Glomerular visceral epithelial cell (primary cell): ENCODE data around the gene ADAMTSL1.

ENCODE experiments used
- DNase-seq: peaks from one replicate; pipeline ENCODE4 v3.0.0-alpha.2; 2016; ENCODE audit errors: extremely low spot score

ADAMTSL1 gene

GRCh38 chr9:18473652-18474279 lies at the start of gene ADAMTSL1:
TSS of gene ADAMTSL1 (plus strand) at chr9:18474153. CDS start at chr9:18474233, 80 bp downstream.
- peak; percentile 67 for DNase-seq

DNA sequence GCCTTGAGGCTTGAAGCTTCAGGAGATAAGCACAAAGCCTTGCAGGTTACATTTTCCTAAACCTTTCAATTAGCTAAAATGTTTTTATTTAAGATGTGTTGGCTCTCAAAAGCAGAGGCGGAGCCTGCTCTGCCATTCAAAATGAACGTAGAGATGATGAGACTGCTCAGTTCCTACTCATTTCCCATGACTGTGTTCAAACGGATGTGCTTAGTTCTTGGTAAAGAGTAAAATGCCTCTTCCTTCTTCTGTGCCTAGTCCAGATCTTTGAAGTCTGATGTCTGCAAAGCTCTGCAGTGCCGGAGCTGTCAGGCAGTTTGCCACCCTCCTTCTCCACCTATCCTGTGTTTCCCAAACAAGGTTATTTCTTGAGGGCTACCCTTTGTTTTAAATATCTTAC lies 46.3 kb upstream of the ADAMTSL1 start:
- no peak for DNase-seq

DNA sequence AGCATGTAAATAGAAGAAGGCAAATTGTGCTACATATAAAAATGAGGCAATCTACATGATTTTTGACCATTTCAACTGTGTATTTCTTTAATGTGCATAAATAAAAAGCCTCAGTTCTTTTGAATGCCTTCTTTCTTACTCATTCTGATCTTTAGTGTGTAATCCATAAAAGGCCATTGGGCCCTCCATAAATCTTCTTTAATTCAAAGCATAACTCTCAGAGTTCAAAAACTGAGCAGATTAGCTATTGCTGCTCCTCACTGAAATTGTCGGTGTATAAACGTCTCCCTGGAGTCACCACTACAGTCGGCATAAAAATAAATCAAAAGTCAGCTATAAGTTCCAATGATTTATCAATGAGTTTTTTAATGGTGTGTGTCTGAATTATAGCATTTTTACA lies 45.3 kb upstream of the ADAMTSL1 start:
- no peak for DNase-seq

DNA sequence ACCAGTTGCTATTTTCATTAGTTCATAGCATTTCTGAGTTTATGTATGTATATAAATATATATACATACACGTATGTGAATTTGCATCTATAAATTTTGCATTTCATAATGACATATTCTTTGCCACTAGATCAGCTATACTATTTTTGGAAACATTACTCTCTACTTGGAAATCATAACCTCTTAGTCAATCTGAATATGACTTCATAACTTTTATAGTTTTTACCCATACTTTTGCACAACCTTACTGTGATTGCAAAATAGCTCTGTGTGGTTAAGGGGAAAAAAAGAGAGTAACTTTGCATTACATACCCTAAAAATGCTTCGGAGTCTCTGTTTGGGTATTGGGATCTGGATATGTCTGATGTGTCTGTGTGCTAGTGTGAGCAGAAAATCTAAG lies 44.9 kb upstream of the ADAMTSL1 start:
- no peak for DNase-seq

- DNase-seq = no peak
These were observed 40.3 kb upstream of the ADAMTSL1 start for GRCh38 chr9:18433620-18434019.

DNA sequence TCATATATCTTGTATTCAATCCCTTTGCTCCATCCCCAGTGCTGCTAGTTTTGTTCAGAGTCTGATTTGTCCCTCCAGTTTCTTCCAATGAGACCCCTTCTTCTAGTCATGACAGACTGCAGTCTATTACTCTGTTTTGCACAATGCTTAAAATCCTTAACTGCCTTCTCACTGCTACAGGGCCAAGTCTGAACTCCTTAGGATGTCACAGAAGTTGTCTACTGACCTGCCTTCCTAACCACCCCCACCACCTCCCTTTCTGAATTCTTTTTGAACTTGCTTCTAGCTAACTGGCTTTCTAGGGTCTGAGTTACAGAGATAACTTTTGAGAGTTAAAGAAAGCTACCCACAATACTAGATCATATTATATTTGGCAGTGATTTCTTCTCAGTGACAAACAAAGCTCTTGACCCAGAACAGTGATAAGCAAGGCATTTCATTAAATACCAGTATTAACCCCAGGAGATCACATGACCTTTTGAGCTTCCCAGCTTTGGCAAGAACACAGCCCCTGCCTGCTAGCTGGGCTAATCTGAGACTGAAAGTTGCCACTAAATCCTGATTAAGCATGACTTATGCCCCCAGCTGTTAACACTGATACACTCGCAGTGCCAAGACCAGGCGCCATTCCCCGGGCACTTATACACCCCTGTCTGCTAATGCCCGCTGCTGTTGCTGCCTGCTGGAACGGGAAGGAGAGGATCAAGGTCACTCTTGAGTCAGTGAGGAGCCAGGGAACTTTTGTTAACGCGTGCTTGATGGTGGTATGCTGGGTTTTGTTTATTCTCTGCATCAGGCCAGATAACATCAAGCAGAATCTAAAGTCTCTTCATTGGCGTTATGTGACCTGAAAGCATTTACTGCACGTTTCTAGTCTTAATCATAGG lies 36.4 kb upstream of the ADAMTSL1 start:
- DNase-seq = no peak

DNA sequence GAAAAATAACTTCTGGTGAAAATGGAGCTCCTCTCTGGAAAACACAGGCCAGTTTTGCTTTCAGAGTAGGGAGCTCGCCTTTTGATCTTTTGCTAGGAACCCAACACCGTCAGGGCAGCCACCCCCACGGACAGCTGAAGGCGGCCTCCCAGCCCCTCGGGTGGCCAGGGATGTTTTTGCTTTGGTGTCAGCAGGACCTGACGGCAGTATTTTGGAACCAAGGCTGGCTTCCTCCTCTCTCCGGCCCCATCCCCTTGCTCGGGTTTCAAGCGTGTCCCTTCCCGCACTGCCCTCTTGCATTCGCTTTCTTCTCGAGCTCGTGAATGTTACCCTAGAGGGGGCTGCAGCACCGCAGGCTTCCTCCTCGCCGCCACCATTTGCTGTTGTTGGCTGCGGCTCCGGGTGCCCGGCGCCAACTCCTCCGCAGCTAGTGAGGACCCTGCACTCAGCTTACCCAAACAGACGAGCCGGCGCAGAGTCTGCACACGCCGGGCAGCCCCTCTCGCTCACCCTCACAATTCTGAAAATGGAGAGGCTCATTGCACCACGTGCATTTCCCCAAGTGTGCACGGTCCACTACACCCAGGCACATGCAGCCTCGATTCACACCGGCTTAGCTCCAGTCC lies 35.5 kb upstream of the ADAMTSL1 start:
- no peak for DNase-seq

DNA sequence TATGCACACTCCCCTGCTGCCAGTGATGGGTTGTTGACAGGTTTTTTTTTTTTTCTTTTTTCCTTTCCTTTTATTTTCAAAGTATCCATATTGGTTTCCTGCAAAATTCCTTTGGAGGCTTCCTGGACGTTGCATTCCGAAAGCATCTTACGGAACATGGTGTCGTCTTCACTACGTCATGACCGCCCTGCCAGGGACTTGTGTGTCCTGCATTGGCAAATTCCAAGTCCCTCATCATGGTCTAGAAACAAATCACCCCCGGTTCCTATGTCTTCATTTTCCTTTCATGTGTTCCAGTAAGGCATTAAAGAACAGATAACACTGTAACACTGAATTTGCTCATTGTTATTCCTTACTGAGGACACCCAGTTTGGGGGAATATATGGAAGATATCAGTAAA lies 35.0 kb upstream of the ADAMTSL1 start:
- DNase-seq = no peak

- DNase-seq = no peak
These were observed 32.7 kb upstream of the ADAMTSL1 start for GRCh38 chr9:18441261-18441660.

- DNase-seq = peak; percentile 78
These were observed 31.1 kb upstream of the ADAMTSL1 start for GRCh38 chr9:18442629-18443491.

DNA sequence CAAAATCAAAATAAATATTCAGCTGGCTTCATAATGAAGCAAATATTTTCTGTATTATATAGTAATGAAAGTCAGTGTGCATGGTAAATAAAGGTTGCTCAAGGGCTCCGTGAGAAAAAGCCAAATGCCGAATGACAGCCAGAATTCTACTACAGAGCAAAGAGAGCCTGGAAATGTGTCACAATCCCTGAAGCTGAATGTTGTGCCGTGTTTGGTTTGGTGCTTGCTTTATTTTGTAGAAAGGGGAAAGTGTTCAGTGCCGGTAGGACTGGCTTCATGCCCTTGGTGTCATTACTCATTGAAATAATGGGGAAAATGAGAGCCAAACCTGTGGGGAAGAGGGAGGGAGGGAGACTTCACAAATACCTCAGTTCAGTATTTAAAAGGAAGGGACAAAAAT lies 26.8 kb upstream of the ADAMTSL1 start:
- no peak for DNase-seq

DNA sequence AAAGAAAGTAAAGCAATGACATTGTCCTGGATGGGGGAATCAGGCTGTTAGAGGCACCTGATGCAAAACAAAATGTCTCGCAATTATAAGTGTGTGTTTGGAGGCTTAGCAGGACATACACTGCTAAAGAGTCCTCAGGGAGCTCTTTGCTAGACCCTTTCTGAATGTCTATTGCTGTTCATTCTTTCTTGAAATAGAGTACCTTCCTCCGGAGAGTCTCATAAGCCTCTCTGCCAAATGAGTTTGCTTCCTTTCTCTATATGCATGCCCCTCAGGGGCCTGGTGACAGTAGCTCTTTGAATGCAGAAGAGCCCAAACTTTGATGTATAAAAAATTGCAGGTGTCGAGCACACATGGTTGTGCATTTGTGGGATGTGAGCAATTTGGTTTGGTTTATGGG lies 26.4 kb upstream of the ADAMTSL1 start:
- no peak for DNase-seq

- no peak for DNase-seq
These were observed 25.9 kb upstream of the ADAMTSL1 start for GRCh38 chr9:18448101-18448500.

DNA sequence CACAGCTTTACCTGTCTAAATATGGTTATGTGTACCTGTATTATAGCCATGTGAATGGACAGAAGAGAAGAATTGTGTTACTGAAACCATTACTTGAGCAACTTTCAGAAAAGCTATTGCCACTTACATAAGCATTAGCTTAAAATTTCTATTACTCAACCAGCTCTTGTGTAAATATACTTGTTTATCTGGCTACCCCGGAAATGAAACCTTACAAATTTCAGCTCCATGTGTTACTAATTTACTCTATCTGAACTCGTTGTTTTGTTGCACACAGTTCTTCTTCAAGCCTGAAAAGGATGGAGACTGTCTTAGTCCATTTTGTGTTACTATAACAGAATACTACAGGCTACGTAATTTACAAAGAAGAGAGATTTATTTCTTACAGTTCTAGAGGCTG lies 22.5 kb upstream of the ADAMTSL1 start:
- DNase-seq = no peak

DNA sequence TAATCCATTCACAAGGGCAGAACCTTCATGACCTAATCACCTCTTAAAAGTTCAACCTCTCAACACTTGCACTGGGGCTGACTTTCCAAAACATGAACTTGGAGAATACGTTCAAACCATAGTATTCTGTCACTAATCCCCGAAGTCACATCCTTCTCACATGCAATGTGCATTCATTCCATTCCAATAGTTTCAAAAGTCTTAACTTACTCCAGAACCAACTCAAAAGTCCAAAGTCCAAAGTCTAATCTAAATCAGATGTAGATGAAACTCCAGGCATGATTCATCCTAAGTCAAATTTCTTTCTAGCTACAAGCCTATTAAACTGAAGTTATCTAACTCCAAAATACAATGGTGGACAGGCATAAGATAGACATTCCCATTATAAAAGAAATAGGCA lies 21.7 kb upstream of the ADAMTSL1 start:
- DNase-seq = no peak

- DNase-seq = no peak
These were observed 17.2 kb upstream of the ADAMTSL1 start for GRCh38 chr9:18456624-18457237.

DNA sequence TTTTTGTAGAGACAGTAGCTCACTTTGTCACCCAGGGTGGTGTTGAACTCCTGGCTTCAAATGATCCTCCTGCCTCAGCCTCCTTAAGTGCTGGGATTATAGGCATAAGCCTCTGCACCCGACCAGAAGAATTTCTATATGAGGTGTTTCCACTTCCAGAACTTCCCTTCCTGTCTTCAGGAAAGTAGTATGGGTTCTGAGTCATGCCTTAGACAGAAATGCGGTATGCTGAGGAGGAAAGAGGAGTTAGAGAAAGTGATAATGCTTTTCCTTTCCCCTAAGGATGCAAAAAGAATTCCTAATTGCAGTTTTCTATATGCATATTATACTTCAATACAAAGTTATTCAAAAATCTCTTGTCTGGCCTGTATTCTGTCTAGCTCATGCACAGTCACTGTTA lies 16.4 kb upstream of the ADAMTSL1 start:
- DNase-seq = no peak

- peak; percentile 55 for DNase-seq
These were observed 13.9 kb upstream of the ADAMTSL1 start for GRCh38 chr9:18459962-18460584.

- no peak for DNase-seq
These were observed 12.5 kb upstream of the ADAMTSL1 start for GRCh38 chr9:18461496-18461895.

- DNase-seq = peak; percentile 59
These were observed 10.0 kb upstream of the ADAMTSL1 start for GRCh38 chr9:18463991-18464390.

GRCh38 chr9:18466101-18466500 lies 7.9 kb upstream of the ADAMTSL1 start:
- DNase-seq = no peak
